OCI-LY7 (cell line): Measurements from ENCODE around the gene ISYNA1. TPM values are rescaled to one million over a fixed set of nuclear protein-coding genes. Genes with fewer than 3 reads are reported as not detected.

Experiments used
- BruUV-seq: library from RNA; stranded (reverse); fragments of 400-500 nt; replicated peaks from 2 replicates; lab custom pipeline; 2021; lab: Mats Ljungman, UMichigan
- CTCF ChIA-PET: fragments of 300-600 bp; sonication (Branson Sonifier 250); formaldehyde crosslinking; loops from one replicate; lab custom pipeline; 2022; ENCODE audit warnings: antibody characterized with exemption; ENCODE audit not compliant: unreplicated experiment; lab: Charles Lee
- POLR2A ChIA-PET: fragments of 300-600 bp; sonication (Branson Sonifier 250); formaldehyde crosslinking; loops from one replicate; lab custom pipeline; 2022; ENCODE audit warnings: antibody characterized with exemption; lab: Charles Lee
- DNase-seq: peaks from one replicate; pipeline ENCODE4 v3.0.0-alpha.2; 2015; ENCODE audit warnings: low spot score
- H2AFZ ChIP-seq: fragments of 200-600 bp; sonication (generic), shearing (Covaris generic); 2 replicates; pipeline ENCODE4 v1.6.1; 2014; ENCODE audit warnings: mild to moderate bottlenecking, antibody characterized with exemption, low read length, moderate library complexity
- H3K27ac ChIP-seq: fragments of 200-600 bp; sonication (generic); 2 replicates; pipeline ENCODE4 v1.5.1; 2014; ENCODE audit warnings: mixed run types, low read depth, mild to moderate bottlenecking, moderate library complexity, low read length, inconsistent platforms; ENCODE audit not compliant: poor library complexity, severe bottlenecking
- H3K36me3 ChIP-seq: fragments of 200-600 bp; sonication (generic); 2 replicates; pipeline ENCODE4 v1.6.1; 2014; ENCODE audit warnings: mild to moderate bottlenecking, antibody characterized with exemption, low read length, moderate library complexity, mixed read lengths; ENCODE audit not compliant: insufficient read depth
- H3K4me1 ChIP-seq: fragments of 200-600 bp; sonication (generic); 2 replicates; pipeline ENCODE4 v1.5.1; 2014; ENCODE audit warnings: mild to moderate bottlenecking, low read length; ENCODE audit not compliant: insufficient read depth, poor library complexity, severe bottlenecking
- H3K4me2 ChIP-seq: fragments of 200-600 bp; sonication (generic); 2 replicates; pipeline ENCODE4 v1.6.1; 2014; ENCODE audit warnings: mild to moderate bottlenecking, low read length
- H3K4me3 ChIP-seq: fragments of 200-600 bp; sonication (generic); 2 replicates; pipeline ENCODE4 v1.5.1; 2014; ENCODE audit warnings: mild to moderate bottlenecking, low read depth, low read length; ENCODE audit not compliant: poor library complexity, severe bottlenecking
- H3K79me2 ChIP-seq: fragments of 200-600 bp; sonication (generic); 2 replicates; pipeline ENCODE4 v1.6.1; 2016; ENCODE audit warnings: low read depth, mild to moderate bottlenecking, low read length, moderate library complexity, mixed read lengths; ENCODE audit not compliant: insufficient read depth
- H3K9me2 ChIP-seq: fragments of 200-600 bp; sonication (generic); 2 replicates; pipeline ENCODE4 v1.6.1; 2016; ENCODE audit warnings: mild to moderate bottlenecking, low read length, mixed read lengths; ENCODE audit not compliant: insufficient read depth
- H3K9me3 ChIP-seq: fragments of 200-600 bp; sonication (generic); 2 replicates; pipeline ENCODE4 v1.6.1; 2014; ENCODE audit warnings: mild to moderate bottlenecking, mixed run types, low read length, mixed read lengths
- H4K20me1 ChIP-seq: fragments of 200-600 bp; sonication (generic); 2 replicates; pipeline ENCODE4 v1.6.1; 2014; ENCODE audit warnings: mild to moderate bottlenecking, antibody characterized with exemption, low read length, moderate library complexity, mixed read lengths; ENCODE audit not compliant: insufficient read depth
- CTCF ChIP-seq: fragments of 200-600 bp; sonication (generic); conservative IDR thresholded peaks from 2 replicates; pipeline ENCODE4 v1.5.1; 2014; ENCODE audit warnings: mild to moderate bottlenecking, antibody characterized with exemption, low read length, moderate library complexity, mixed read lengths
- EZH2phosphoT487 ChIP-seq: fragments of 200-600 bp; sonication (generic); IDR thresholded peaks from 2 replicates; pipeline ENCODE4 v1.6.1; 2018; ENCODE audit warnings: low read depth, borderline replicate concordance, mild to moderate bottlenecking, mixed run types, antibody characterized with exemption, low read length, moderate library complexity, mixed read lengths
- intact Hi-C: fragments of 100-400 bp; cut with micrococcal nuclease; formaldehyde crosslinking; loops from one replicate; pipeline ENCODE4 v1.10.0; 2022; ENCODE audit not compliant: unreplicated experiment
- total RNA-seq, 2 experiments: library from RNA; depleted of rRNA in 1 of 2; stranded (reverse); fragments of >200 nt in 1 of 2; shearing (Covaris generic) in 1 of 2; gene quantifications; 2 replicates each; pipeline ENCODE4 v1.2.3, GENCODE V29; 2014 to 2022

The ISYNA1 gene
- total RNA-seq, 2 experiments from 2014 or later, result 1.8 to 8.9 TPM

GRCh38 chr19:18473706-18474087 lies 35.8 kb upstream of the ISYNA1 start:
- H3K4me2 ChIP-seq, result no peak overlapping the region
- POLR2A ChIA-PET, result interaction anchor here (0.9 kb wide), 1 partner anchor 52 kb away, joined by 5 read pairs; no protein-coding TSS in a partner anchor
- no TSS peak for BruUV-seq
- H3K36me3 ChIP-seq, result peaks cover 8% of the 10 kb centered on the region; the same call in 1 of the 2 replicates
- H4K20me1 ChIP-seq, result no peaks in the 10 kb centered on the region
- peaks cover 9% of the 10 kb centered on the region for H3K4me1 ChIP-seq
- H3K4me3 ChIP-seq, result no peak overlapping the region
- no peak for TF ChIP-seq CTCF
- intact Hi-C loops, result loop anchor here (5.0 kb wide), 1 partner anchor 114 kb away; the partner anchor contains the start of gene REX1BD
- no peaks in the 10 kb centered on the region for H3K9me3 ChIP-seq
- no peak overlapping the region for H2AFZ ChIP-seq
- no peak for DNase-seq
- H3K9me2 ChIP-seq, result no peaks in the 10 kb centered on the region
- no peak overlapping the region for H3K27ac ChIP-seq
- no peaks in the 10 kb centered on the region for H3K79me2 ChIP-seq
- CTCF ChIA-PET, result interaction anchor here (0.7 kb wide), 2 partner anchors 8 to 114 kb away, joined by 3 to 8 read pairs; no protein-coding TSS in a partner anchor

GRCh38 chr19:18473003-18473705 lies 35.2 kb upstream of the ISYNA1 start:
- no peak overlapping the region for H2AFZ ChIP-seq
- H3K27ac ChIP-seq, result no peak overlapping the region
- peaks cover 3% of the 10 kb centered on the region for H3K4me1 ChIP-seq
- H3K4me2 ChIP-seq, result no peak overlapping the region
- BruUV-seq, result no TSS peak
- no peak for TF ChIP-seq CTCF
- POLR2A ChIA-PET, result interaction anchor here (0.9 kb wide), 1 partner anchor 53 kb away, joined by 5 read pairs; no protein-coding TSS in a partner anchor
- no peak for DNase-seq
- H3K79me2 ChIP-seq, result no peaks in the 10 kb centered on the region
- intact Hi-C loops, result loop anchor here (5.0 kb wide), 1 partner anchor 114 kb away; the partner anchor contains the start of gene REX1BD
- H3K9me3 ChIP-seq, result no peaks in the 10 kb centered on the region
- no peaks in the 10 kb centered on the region for H4K20me1 ChIP-seq
- H3K4me3 ChIP-seq, result no peak overlapping the region
- no peaks in the 10 kb centered on the region for H3K9me2 ChIP-seq
- CTCF ChIA-PET, result no interaction called here
- peaks cover 8% of the 10 kb centered on the region; the same call in 1 of the 2 replicates for H3K36me3 ChIP-seq

GRCh38 chr19:18470787-18471186 lies 32.9 kb upstream of the ISYNA1 start:
- H3K27ac ChIP-seq, result no peak overlapping the region
- no peak overlapping the region for H3K4me3 ChIP-seq
- H2AFZ ChIP-seq, result no peak overlapping the region
- no peaks in the 10 kb centered on the region for H3K4me1 ChIP-seq
- BruUV-seq, result no TSS peak
- ChIA-PET POLR2A (interaction anchor here (0.6 to 1.3 kb wide), 2 partner anchors 34 to 100 kb away, joined by 3 to 5 read pairs; no protein-coding TSS in a partner anchor), CTCF (no interaction called here)
- intact Hi-C loops, result loop anchor here (1.0 to 5.0 kb wide), 2 partner anchors 117 to 205 kb away; partner anchors contain the start of gene REX1BD
- no peak for TF ChIP-seq EZH2phosphoT487
- TF ChIP-seq CTCF, result no peak
- no peaks in the 10 kb centered on the region for H4K20me1 ChIP-seq
- H3K36me3 ChIP-seq, result peaks cover 8% of the 10 kb centered on the region; the same call in 1 of the 2 replicates
- DNase-seq, result no peak
- no peaks in the 10 kb centered on the region for H3K9me2 ChIP-seq
- no peaks in the 10 kb centered on the region for H3K9me3 ChIP-seq
- no peak overlapping the region for H3K4me2 ChIP-seq
- no peaks in the 10 kb centered on the region for H3K79me2 ChIP-seq
